Neuron (in vitro differentiated cells): Measurements from ENCODE around the gene RMDN2.
A peak's percentile ranks its signal among the peaks of the same experiment; 100 is the strongest.

Experiments
- H2AFZ ChIP-seq: one replicate; pipeline ENCODE4 v1.6.1; 2013; ENCODE audit warnings: low read depth, mild to moderate bottlenecking, inconsistent platforms, low read length, moderate library complexity
- H3K27me3 ChIP-seq: one replicate; pipeline ENCODE4 v1.6.1; 2013; ENCODE audit warnings: low read length; ENCODE audit not compliant: insufficient read depth
- H3K36me3 ChIP-seq: one replicate; pipeline ENCODE4 v1.6.1; 2013; ENCODE audit warnings: low read length; ENCODE audit not compliant: insufficient read depth
- H3K4me1 ChIP-seq: one replicate; pipeline ENCODE4 v1.6.1; 2013; ENCODE audit warnings: low read length; ENCODE audit not compliant: insufficient read depth
- H3K4me3 ChIP-seq: 2 replicates; pipeline ENCODE4 v1.5.1; 2013; ENCODE audit warnings: mild to moderate bottlenecking, low read length, moderate library complexity
- H3K9me3 ChIP-seq: one replicate; pipeline ENCODE4 v1.6.1; 2013; ENCODE audit warnings: low read length

The RMDN2 gene

GRCh38 chr2:37907501-37908225, 17.4 kb upstream of the RMDN2 start:
- Histone ChIP-seq H3K4me1 (no peaks in the 10 kb centered on the region), H2AFZ (no peak overlapping the region), H3K27me3 (no peaks in the 10 kb centered on the region), H3K9me3 (no peaks in the 10 kb centered on the region), H3K4me3 (no peak overlapping the region), H3K36me3 (no peaks in the 10 kb centered on the region)

GRCh38 chr2:37911296-37911873, 13.7 kb upstream of the RMDN2 start:
- Histone ChIP-seq H3K36me3 (no peaks in the 10 kb centered on the region), H3K27me3 (no peaks in the 10 kb centered on the region), H3K9me3 (no peaks in the 10 kb centered on the region), H3K4me3 (no peak overlapping the region), H2AFZ (no peak overlapping the region), H3K4me1 (no peaks in the 10 kb centered on the region)

- H2AFZ ChIP-seq: no peak overlapping the region
- no peaks in the 10 kb centered on the region for H3K36me3 ChIP-seq
- H3K4me3 ChIP-seq: no peak overlapping the region
- no peaks in the 10 kb centered on the region for H3K4me1 ChIP-seq
- no peaks in the 10 kb centered on the region for H3K9me3 ChIP-seq
- no peaks in the 10 kb centered on the region for H3K27me3 ChIP-seq
Measured at GRCh38 chr2:37912056-37912455, 13.0 kb upstream of the RMDN2 start.

GRCh38 chr2:37912616-37913015, 12.5 kb upstream of the RMDN2 start:
- no peaks in the 10 kb centered on the region for H3K36me3 ChIP-seq
- H3K4me3 ChIP-seq: no peak overlapping the region
- no peaks in the 10 kb centered on the region for H3K9me3 ChIP-seq
- H3K4me1 ChIP-seq: no peaks in the 10 kb centered on the region
- no peak overlapping the region for H2AFZ ChIP-seq
- H3K27me3 ChIP-seq: no peaks in the 10 kb centered on the region

- Histone ChIP-seq H3K4me3 (no peak overlapping the region), H3K4me1 (no peaks in the 10 kb centered on the region), H3K9me3 (no peaks in the 10 kb centered on the region), H3K27me3 (no peaks in the 10 kb centered on the region), H3K36me3 (no peaks in the 10 kb centered on the region), H2AFZ (no peak overlapping the region)
Measured at GRCh38 chr2:37914340-37914739, 10.7 kb upstream of the RMDN2 start.

GRCh38 chr2:37915773-37916172, 9.3 kb upstream of the RMDN2 start:
- Histone ChIP-seq H3K9me3 (no peaks in the 10 kb centered on the region), H3K27me3 (no peaks in the 10 kb centered on the region), H2AFZ (no peak overlapping the region), H3K36me3 (no peaks in the 10 kb centered on the region), H3K4me3 (no peak overlapping the region), H3K4me1 (peaks cover 13% of the 10 kb centered on the region)

GRCh38 chr2:37916512-37917082, 8.5 kb upstream of the RMDN2 start:
- Histone ChIP-seq H3K27me3 (no peaks in the 10 kb centered on the region), H3K36me3 (no peaks in the 10 kb centered on the region), H3K9me3 (no peaks in the 10 kb centered on the region), H3K4me1 (peaks cover 14% of the 10 kb centered on the region), H3K4me3 (no peak overlapping the region), H2AFZ (no peak overlapping the region)

GRCh38 chr2:37917281-37918228, 7.5 kb upstream of the RMDN2 start:
- no peak overlapping the region for H3K4me3 ChIP-seq
- peaks cover 14% of the 10 kb centered on the region for H3K4me1 ChIP-seq
- no peaks in the 10 kb centered on the region for H3K9me3 ChIP-seq
- H2AFZ ChIP-seq: no peak overlapping the region
- H3K27me3 ChIP-seq: no peaks in the 10 kb centered on the region
- no peaks in the 10 kb centered on the region for H3K36me3 ChIP-seq

GRCh38 chr2:37918742-37919186, 6.3 kb upstream of the RMDN2 start:
- Histone ChIP-seq H3K4me3 (no peak overlapping the region), H3K27me3 (no peaks in the 10 kb centered on the region), H2AFZ (no peak overlapping the region), H3K9me3 (no peaks in the 10 kb centered on the region), H3K36me3 (no peaks in the 10 kb centered on the region), H3K4me1 (peaks cover 14% of the 10 kb centered on the region)

- H3K36me3 ChIP-seq: no peaks in the 10 kb centered on the region
- peak overlapping the region; percentile 20 for H2AFZ ChIP-seq
- peaks cover 14% of the 10 kb centered on the region for H3K4me1 ChIP-seq
- H3K4me3 ChIP-seq: no peak overlapping the region
- H3K27me3 ChIP-seq: no peaks in the 10 kb centered on the region
- no peaks in the 10 kb centered on the region for H3K9me3 ChIP-seq
Measured at GRCh38 chr2:37919631-37920032, 5.5 kb upstream of the RMDN2 start.

GRCh38 chr2:37920570-37920969, 4.5 kb upstream of the RMDN2 start:
- Histone ChIP-seq H3K36me3 (no peaks in the 10 kb centered on the region), H3K27me3 (no peaks in the 10 kb centered on the region), H3K4me3 (no peak overlapping the region), H2AFZ (no peak overlapping the region), H3K9me3 (no peaks in the 10 kb centered on the region), H3K4me1 (peaks cover 14% of the 10 kb centered on the region)

GRCh38 chr2:37921781-37922180, 3.3 kb upstream of the RMDN2 start:
- Histone ChIP-seq H2AFZ (no peak overlapping the region), H3K9me3 (no peaks in the 10 kb centered on the region), H3K4me1 (peaks cover 22% of the 10 kb centered on the region), H3K4me3 (no peak overlapping the region), H3K27me3 (no peaks in the 10 kb centered on the region), H3K36me3 (no peaks in the 10 kb centered on the region)
